Ovary (tissue), 3 donors: ENCODE results near the gene BLOC1S2.

Experiments used
- POLR2A ChIP-seq: fragments of 450-650 bp; IDR thresholded peaks from one replicate; pipeline ENCODE4 v1.6.1; 2017; ENCODE audit warnings: antibody characterized with exemption, mild to moderate bottlenecking, moderate library complexity
- TF ChIP-seq, protein P1 (sequence below), 3 donors: fragments of 450-650 bp in 2 of 3; fragments of 200-600 bp in 1 of 3; IDR thresholded peaks; one replicate each; pipeline versions ENCODE4 v1.5.1 to v1.8.0; 2016 to 2022; ENCODE audit warnings: antibody characterized with exemption in 3 of 3, mild to moderate bottlenecking in 1 of 3
- donor health status: DM: no; HTN: no; CAD: no.

DNA sequence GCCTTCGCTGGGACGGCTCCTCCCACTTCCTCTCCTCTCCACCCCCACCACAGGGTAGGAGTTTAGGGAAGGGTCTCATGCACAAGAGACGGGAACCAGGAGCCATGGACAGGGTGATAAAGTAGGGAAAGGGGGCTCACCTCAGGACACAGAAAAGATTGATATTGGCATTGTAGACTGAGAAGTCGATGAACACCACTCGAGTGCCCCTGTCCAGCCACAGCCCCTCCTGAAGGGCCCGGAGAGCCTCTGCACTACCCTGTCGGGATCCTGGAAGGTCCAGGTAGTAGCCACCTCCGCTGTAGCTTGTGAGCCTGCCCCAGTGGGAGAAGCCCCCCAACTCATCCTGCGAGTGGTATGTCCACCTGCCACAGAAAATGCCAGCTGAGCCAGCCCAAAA lies 10.8 kb upstream of the BLOC1S2 start:
- TF ChIP-seq, protein P1, sequence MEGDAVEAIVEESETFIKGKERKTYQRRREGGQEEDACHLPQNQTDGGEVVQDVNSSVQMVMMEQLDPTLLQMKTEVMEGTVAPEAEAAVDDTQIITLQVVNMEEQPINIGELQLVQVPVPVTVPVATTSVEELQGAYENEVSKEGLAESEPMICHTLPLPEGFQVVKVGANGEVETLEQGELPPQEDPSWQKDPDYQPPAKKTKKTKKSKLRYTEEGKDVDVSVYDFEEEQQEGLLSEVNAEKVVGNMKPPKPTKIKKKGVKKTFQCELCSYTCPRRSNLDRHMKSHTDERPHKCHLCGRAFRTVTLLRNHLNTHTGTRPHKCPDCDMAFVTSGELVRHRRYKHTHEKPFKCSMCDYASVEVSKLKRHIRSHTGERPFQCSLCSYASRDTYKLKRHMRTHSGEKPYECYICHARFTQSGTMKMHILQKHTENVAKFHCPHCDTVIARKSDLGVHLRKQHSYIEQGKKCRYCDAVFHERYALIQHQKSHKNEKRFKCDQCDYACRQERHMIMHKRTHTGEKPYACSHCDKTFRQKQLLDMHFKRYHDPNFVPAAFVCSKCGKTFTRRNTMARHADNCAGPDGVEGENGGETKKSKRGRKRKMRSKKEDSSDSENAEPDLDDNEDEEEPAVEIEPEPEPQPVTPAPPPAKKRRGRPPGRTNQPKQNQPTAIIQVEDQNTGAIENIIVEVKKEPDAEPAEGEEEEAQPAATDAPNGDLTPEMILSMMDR (IDR thresholded peaks at IDR 0.05), result no peak
- no peak for TF ChIP-seq POLR2A
